HUES6 (cell line): ENCODE results near the gene AP3S1.

Experiments
- H3K27ac ChIP-seq: 2 replicates; pipeline ENCODE4 v1.7.0; 2013; ENCODE audit warnings: low read depth, mild to moderate bottlenecking, low read length, inconsistent platforms
- H3K27me3 ChIP-seq: 2 replicates; pipeline ENCODE4 v1.6.1; 2013; ENCODE audit warnings: low read length; ENCODE audit not compliant: control insufficient read depth, insufficient read depth
- H3K36me3 ChIP-seq: 2 replicates; pipeline ENCODE4 v1.6.1; 2013; ENCODE audit warnings: low read length; ENCODE audit not compliant: control insufficient read depth, insufficient read depth
- H3K4me1 ChIP-seq: 2 replicates; pipeline ENCODE4 v1.6.1; 2013; ENCODE audit warnings: low read length; ENCODE audit not compliant: control insufficient read depth, insufficient read depth
- H3K4me3 ChIP-seq: 2 replicates; pipeline ENCODE4 v1.5.1; 2013; ENCODE audit warnings: low read depth, low read length
- H3K9ac ChIP-seq: one replicate; pipeline ENCODE4 v1.6.1; 2013; ENCODE audit warnings: mild to moderate bottlenecking, low read length
- H3K9me3 ChIP-seq: 2 replicates; pipeline ENCODE4 v1.6.1; 2013; ENCODE audit warnings: low read depth, low read length; ENCODE audit not compliant: control insufficient read depth, insufficient read depth

The AP3S1 gene

DNA sequence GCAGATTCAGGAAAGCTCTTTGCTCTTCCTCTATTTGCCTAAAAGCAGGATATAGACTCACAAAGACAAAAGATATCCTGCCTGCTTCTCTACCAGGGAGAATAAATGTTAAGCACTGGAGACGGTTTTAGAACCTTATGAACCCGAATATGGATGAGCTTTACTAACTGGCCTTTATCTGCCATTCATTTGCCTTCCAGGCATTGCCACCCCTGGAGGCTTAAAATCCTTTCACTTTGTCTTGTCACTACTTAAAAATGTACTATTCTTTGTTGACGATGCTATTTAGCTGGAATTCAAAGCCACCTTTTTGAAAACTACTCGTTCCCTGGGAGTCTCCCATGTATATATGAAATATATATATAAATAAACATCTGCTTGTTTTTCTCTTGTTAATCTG lies 97.3 kb downstream of the AP3S1 start:
- peaks cover 11% of the 10 kb centered on the region for H3K4me1 ChIP-seq
- H3K4me3 ChIP-seq: no peak overlapping the region
- H3K27me3 ChIP-seq: no peaks in the 10 kb centered on the region
- no peak overlapping the region for H3K9ac ChIP-seq
- H3K27ac ChIP-seq: no peak overlapping the region; the same call in 1 of the 2 replicates
- no peaks in the 10 kb centered on the region for H3K36me3 ChIP-seq
- H3K9me3 ChIP-seq: no peaks in the 10 kb centered on the region

DNA sequence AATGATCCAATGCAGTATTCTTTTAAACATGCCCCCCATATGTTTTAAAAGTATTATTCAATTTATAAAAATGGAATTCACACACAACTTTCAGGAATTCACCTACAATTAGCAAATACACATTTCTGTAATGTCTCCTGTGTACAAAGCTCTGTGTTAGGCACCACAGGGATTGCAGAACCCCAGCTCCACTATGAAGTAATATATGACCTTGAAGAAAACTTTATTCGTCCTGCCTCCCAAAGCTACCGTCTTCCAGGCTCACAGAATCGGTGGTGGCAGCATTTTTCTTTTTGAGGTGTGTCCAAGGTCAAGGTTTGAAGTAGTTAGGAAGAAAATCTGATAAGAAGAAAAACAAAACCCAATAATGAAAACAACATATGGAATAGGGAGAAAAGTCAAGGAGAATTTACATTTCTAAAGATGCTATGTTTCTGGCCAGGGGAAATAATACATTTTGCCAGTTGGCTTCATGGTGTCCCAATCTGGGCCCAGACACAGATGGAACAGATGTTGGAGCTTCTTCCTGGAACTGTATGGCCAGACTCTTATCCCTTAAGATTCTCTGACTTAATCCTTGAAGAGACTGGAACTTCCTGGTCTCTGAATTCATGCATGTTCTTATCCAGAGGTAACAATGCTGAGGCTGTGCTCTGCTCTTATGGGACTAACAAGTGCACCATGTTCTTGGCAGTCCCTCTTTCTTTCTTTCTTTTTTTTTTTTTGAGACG lies 98.5 kb downstream of the AP3S1 start:
- peaks cover 11% of the 10 kb centered on the region for H3K4me1 ChIP-seq

DNA sequence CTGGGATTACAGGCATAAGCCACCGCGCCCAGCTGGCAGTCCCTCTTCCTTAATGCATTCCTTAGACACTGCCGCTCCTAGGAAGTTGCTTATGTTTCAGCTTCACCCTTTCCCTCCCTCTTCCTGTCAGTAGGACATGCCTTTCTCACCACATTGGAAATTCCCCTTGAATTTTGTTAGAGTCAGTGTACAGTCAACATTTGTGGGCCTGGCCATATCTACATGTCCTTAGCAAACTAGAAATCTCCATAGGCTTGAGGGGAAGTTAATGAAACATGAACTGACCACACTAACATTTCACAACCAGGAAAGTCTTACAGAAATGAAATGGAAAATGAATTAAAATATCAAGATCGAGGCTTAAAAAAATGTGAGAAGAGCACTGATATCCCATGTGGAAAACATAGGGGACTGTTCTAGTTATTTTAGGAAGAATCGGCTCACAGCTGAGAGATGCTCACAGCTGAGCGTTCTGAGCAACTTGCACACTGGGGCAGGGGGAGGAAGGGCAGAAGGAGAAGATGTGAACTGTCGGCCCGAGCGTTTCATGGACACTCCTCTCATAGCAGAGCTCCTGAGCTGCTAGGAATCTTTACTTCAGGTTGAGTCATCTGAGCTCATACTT lies 99.4 kb downstream of the AP3S1 start:
- Histone ChIP-seq H3K4me1 (peaks cover 11% of the 10 kb centered on the region), H3K9me3 (no peaks in the 10 kb centered on the region), H3K27ac (no peak overlapping the region), H3K9ac (no peak overlapping the region), H3K36me3 (no peaks in the 10 kb centered on the region), H3K4me3 (no peak overlapping the region), H3K27me3 (no peaks in the 10 kb centered on the region)

More for the DNA sequence above, 98.5 kb downstream of the AP3S1 start:
- Histone ChIP-seq H3K27ac (no peak overlapping the region), H3K9me3 (no peaks in the 10 kb centered on the region), H3K4me3 (no peak overlapping the region), H3K36me3 (no peaks in the 10 kb centered on the region), H3K27me3 (no peaks in the 10 kb centered on the region), H3K9ac (no peak overlapping the region)

DNA sequence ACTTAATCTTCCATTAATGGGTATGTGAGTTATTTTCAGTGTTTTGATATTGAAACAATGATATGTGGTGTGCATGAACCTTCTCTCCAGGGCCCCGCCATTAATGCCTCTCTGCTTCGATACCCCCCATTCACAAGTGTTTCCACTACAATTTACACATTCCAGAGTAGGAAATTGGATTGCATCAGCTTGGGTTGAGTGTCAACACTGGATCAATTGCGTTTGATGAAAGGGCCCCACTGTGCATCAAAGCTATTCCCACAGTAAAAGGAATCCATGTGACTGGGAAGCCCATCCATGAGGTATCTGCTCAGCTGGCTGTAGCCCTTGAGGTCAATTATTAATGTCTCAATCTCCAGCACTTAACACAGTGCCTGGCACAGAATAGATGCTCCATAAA lies 102.8 kb downstream of the AP3S1 start:
- peaks cover 2% of the 10 kb centered on the region for H3K4me1 ChIP-seq
- no peaks in the 10 kb centered on the region for H3K9me3 ChIP-seq
- H3K4me3 ChIP-seq: no peak overlapping the region
- H3K9ac ChIP-seq: no peak overlapping the region
- H3K27me3 ChIP-seq: no peaks in the 10 kb centered on the region
- H3K36me3 ChIP-seq: no peaks in the 10 kb centered on the region
- H3K27ac ChIP-seq: no peak overlapping the region

DNA sequence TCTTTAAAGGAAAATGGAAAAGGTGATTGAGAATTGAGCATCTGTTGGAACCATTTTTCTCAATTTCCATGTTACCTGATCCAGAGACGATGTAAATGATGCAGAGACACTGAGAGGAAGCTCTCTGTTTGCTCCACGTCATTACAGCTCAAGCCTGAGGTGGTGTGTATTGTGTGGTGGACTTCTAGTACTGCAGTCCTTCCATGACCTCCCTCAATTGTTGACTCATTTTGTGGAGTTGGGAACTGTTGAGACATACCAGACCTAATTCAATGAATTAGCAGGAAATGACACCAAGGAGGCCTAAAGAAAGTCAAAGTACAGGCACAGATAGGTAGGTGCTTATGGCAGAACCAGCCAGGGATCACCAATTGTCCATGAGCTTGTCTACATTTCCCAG lies 104.9 kb downstream of the AP3S1 start:
- no peaks in the 10 kb centered on the region for H3K36me3 ChIP-seq
- no peaks in the 10 kb centered on the region for H3K9me3 ChIP-seq
- H3K9ac ChIP-seq: no peak overlapping the region
- no peaks in the 10 kb centered on the region for H3K4me1 ChIP-seq
- no peak overlapping the region for H3K27ac ChIP-seq
- no peaks in the 10 kb centered on the region for H3K27me3 ChIP-seq
- no peak overlapping the region for H3K4me3 ChIP-seq

DNA sequence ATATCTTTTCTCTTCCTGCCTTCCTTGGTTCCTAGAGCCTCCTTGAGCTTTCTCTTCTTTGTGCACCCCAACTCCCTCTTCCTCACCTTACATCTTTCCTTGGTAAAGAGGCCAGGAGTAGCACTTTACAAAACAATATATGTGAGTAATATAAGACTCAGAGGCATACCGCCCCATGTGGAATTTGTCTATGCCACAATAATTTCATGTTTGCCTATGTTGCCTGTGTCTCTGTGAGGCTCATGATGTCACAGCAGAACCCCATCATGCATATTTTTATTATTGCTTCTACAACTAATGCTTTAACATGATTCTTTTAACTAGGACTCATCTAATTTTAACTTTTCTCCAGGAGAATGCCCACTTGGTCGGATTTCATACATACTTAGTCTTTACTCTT lies 105.5 kb downstream of the AP3S1 start:
- no peaks in the 10 kb centered on the region for H3K36me3 ChIP-seq
- H3K4me3 ChIP-seq: no peak overlapping the region
- H3K4me1 ChIP-seq: no peaks in the 10 kb centered on the region
- H3K27ac ChIP-seq: no peak overlapping the region
- no peaks in the 10 kb centered on the region for H3K27me3 ChIP-seq
- H3K9ac ChIP-seq: no peak overlapping the region
- H3K9me3 ChIP-seq: no peaks in the 10 kb centered on the region

DNA sequence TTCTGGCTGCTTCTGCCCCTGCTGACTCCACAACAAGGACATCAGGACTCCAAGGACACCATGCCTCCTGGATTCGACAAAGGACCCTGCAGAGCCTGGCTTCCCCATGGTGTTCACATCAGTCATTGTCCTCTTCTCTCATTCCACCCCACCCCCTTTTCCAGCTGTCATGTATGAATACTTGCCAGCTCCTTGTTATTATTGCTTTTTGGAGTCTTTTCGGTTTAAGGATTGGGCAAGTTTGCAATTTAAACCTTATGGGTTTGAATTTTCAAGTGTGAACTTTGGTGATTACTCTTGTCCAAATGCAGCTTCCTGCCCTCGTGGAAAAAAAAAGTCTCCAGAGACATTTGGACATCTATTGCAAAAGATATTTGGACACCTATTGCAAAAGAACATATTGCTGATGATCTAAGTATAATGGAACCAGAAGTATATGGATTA lies 106.4 kb downstream of the AP3S1 start:
- Histone ChIP-seq H3K36me3 (no peaks in the 10 kb centered on the region), H3K27ac (no peak overlapping the region), H3K9me3 (no peaks in the 10 kb centered on the region), H3K9ac (no peak overlapping the region), H3K27me3 (no peaks in the 10 kb centered on the region), H3K4me1 (no peaks in the 10 kb centered on the region), H3K4me3 (no peak overlapping the region)

DNA sequence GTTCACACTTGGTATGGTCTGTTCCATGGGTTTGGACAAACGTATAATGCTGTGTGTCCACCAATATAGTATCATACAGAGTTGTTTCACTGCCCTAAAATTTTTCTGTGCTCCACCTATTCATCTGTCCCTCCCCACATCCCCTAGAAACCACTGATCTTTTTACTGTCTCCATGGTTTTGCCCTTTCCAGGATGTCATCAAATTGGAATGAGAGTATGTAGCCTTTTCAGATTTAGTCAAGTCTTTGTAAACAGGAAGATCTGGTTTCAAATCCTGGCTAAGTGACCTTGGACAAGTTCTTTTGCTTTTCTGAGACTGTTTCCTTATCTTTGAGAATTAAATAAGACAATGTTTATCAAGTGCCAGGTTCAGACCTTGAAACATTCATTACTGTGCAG lies 107.4 kb downstream of the AP3S1 start:
- Histone ChIP-seq H3K4me3 (no peak overlapping the region), H3K27me3 (no peaks in the 10 kb centered on the region), H3K9ac (no peak overlapping the region), H3K9me3 (no peaks in the 10 kb centered on the region), H3K27ac (no peak overlapping the region), H3K36me3 (no peaks in the 10 kb centered on the region), H3K4me1 (peaks cover 8% of the 10 kb centered on the region; the same call in 1 of the 2 replicates)

DNA sequence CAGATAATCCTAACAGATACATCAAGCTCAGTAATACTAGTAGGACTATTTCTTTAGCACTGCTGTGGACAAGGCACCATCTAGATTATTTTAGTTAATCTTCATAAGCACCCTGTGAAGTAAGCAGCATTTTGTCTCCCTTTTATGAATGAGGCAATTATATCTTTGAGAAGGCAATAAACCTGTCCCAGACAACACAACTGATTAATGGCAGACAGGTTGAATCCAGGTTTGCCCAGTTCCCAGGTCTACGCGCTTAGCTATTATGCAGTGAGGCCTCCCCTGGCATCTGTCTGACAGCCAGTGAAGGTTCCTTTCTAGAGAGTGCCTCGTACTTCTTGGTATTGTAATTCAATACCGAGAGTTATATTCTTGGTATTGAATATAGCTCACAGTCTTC lies 110.9 kb downstream of the AP3S1 start:
- H3K27me3 ChIP-seq: no peaks in the 10 kb centered on the region
- H3K4me1 ChIP-seq: peaks cover 14% of the 10 kb centered on the region
- no peak overlapping the region for H3K9ac ChIP-seq
- no peaks in the 10 kb centered on the region for H3K36me3 ChIP-seq
- no peak overlapping the region for H3K27ac ChIP-seq
- H3K9me3 ChIP-seq: no peaks in the 10 kb centered on the region
- H3K4me3 ChIP-seq: no peak overlapping the region

DNA sequence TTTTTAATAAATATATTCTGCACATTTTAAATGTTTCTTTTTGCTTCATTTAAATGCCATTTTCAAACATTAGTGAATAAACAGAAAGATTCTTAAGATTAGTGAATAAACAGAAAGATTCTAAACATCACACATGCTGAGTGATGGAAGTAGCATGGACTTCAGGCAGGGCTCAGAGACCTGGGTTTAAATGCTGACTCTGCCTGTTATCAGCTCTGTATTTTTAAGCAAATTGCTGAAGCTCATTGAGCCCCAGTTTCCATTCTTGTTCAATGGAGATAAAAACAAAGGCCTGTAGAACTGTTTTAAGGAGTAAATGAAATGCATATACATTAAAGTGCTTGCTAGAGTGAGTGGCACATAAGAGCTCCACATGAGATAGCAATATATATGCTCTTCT lies 112.4 kb downstream of the AP3S1 start:
- Histone ChIP-seq H3K9ac (no peak overlapping the region), H3K27ac (no peak overlapping the region), H3K36me3 (no peaks in the 10 kb centered on the region), H3K27me3 (no peaks in the 10 kb centered on the region), H3K4me1 (peaks cover 14% of the 10 kb centered on the region), H3K4me3 (no peak overlapping the region), H3K9me3 (no peaks in the 10 kb centered on the region)

DNA sequence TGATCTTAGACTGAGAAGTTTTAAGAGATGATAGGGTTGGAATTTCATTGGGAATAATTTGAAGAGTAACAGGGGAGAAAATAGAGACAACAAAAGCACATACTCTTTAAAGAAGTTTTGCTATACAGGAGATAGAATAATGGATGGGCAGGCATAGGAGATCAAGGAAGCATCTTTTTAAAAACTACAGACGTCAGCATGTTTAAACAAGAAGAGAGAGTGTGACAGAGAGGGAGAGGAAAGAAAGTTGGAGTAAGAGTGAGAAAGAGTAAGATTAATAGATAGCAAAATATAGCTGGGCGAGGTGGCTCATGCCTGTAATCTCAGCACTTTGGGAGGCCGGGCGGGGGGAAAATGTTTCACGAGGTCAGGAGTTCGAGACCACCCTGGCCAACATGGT lies 115.2 kb downstream of the AP3S1 start:
- Histone ChIP-seq H3K27ac (no peak overlapping the region), H3K4me3 (no peak overlapping the region), H3K9ac (no peak overlapping the region), H3K4me1 (peaks cover 18% of the 10 kb centered on the region), H3K9me3 (no peaks in the 10 kb centered on the region), H3K27me3 (peaks cover 22% of the 10 kb centered on the region), H3K36me3 (no peaks in the 10 kb centered on the region)
